Ishikawa (cell line): ENCODE results near the gene MAP2K1.

Experiments used
- CREB1 ChIP-seq: IDR thresholded peaks from 2 replicates; pipeline ENCODE4 v1.6.1; 2012; ENCODE audit warnings: low read depth
- EGR1 ChIP-seq: IDR thresholded peaks from 2 replicates; pipeline ENCODE4 v1.6.1; 2012
- EP300 ChIP-seq: IDR thresholded peaks from 2 replicates; pipeline ENCODE4 v1.6.1; 2012; ENCODE audit warnings: borderline replicate concordance
- MAX ChIP-seq: IDR thresholded peaks from 2 replicates; pipeline ENCODE4 v1.6.1; 2012
- REST ChIP-seq: IDR thresholded peaks from 2 replicates; pipeline ENCODE4 v1.6.1; 2012; ENCODE audit warnings: low read depth, mild to moderate bottlenecking
- YY1 ChIP-seq: IDR thresholded peaks from 2 replicates; pipeline ENCODE4 v1.6.1; 2012; ENCODE audit warnings: low read depth

DNA sequence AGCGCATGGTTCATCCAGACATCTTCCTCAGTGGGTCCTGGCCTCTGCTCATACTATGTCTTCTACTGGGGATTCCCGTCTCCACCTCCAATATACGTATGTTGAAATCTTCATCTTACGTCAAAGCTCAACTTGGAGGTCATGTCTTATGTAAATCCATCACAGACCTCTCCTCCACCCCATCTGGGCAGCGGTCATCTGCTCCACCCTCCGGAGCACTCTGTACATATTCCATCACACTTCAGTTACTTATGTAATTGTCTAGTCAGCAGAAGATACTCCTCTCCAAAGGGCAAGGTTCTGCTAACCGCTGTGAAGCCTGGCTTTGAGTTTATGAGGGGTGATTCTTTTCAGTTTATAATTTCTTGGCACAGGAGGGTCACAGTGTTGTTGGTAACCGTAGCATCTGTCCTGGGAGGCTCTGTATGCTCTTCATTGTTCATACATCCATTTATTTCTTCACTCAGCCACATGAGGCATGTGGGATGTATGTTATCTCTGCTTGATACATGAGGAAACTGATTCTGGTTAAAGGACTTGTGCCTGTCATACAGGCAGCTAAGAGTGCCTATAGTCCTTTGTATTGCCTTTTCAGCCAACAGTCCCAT is 22.1 kb downstream of the MAP2K1 start:
- TF ChIP-seq REST (no peak), EP300 (no peak), YY1 (no peak), MAX (no peak), CREB1 (no peak), EGR1 (no peak)
